Activated T-helper 17 cell treated with anti-CD3 and anti-CD28 coated beads, Interleukin-2, amount 50 U/mL, for 72 hours (primary cell): Measurements from ENCODE around the gene SECTM1. TPM values are rescaled to one million over a fixed set of nuclear protein-coding genes. Genes with fewer than 3 reads are reported as not detected.

Experiments
- ATAC-seq: fragments of 150-1000 bp; cut with Tn5 transposase; replicated peaks from 2 replicates; pipeline ENCODE4 v1.10.0; 2021; ENCODE audit warnings: mild to moderate bottlenecking, moderate library complexity
- H3K27ac Mint-ChIP-seq: one replicate; pipeline ENCODE4 v1.8.0; 2022; ENCODE audit warnings: mixed read lengths
- H3K27me3 Mint-ChIP-seq: one replicate; pipeline ENCODE4 v1.8.0; 2022; ENCODE audit warnings: mixed read lengths
- H3K36me3 Mint-ChIP-seq: one replicate; pipeline ENCODE4 v1.8.0; 2022; ENCODE audit warnings: low read depth, mild to moderate bottlenecking, mixed read lengths
- H3K4me1 Mint-ChIP-seq: one replicate; pipeline ENCODE4 v1.8.0; 2022; ENCODE audit warnings: mixed read lengths
- H3K4me3 Mint-ChIP-seq: one replicate; pipeline ENCODE4 v1.8.0; 2022; ENCODE audit warnings: mild to moderate bottlenecking, mixed read lengths
- H3K9me3 Mint-ChIP-seq: one replicate; pipeline ENCODE4 v1.8.0; 2022; ENCODE audit warnings: mixed read lengths
- total RNA-seq, 2 donors: library from RNA; stranded (reverse); gene quantifications; one replicate each; pipeline ENCODE4 v1.2.3, GENCODE V29; 2022

Gene SECTM1
- total RNA-seq, 2 donors from 2014 or later = 16.4 to 22.3 TPM

- Mint-ChIP-seq H3K36me3 (peaks cover 46% of the 10 kb centered on the region), H3K27ac (peak overlapping the region; percentile 100), H3K9me3 (no peaks in the 10 kb centered on the region), H3K4me3 (peak overlapping the region; percentile 85), H3K27me3 (no peaks in the 10 kb centered on the region), H3K4me1 (peaks cover 33% of the 10 kb centered on the region)
- ATAC-seq = no peak
Measured at GRCh38 chr17:82298538-82299421, 34.8 kb downstream of the SECTM1 start.

GRCh38 chr17:82297714-82298537 lies 35.6 kb downstream of the SECTM1 start:
- Mint-ChIP-seq H3K27ac (peak overlapping the region; percentile 100), H3K27me3 (no peaks in the 10 kb centered on the region), H3K4me1 (peaks cover 33% of the 10 kb centered on the region), H3K4me3 (peak overlapping the region; percentile 85), H3K9me3 (no peaks in the 10 kb centered on the region), H3K36me3 (peaks cover 51% of the 10 kb centered on the region)
- peak; percentile 74 for ATAC-seq

GRCh38 chr17:82297280-82297713 lies 36.3 kb downstream of the SECTM1 start:
- ATAC-seq = peak; percentile 52
- Mint-ChIP-seq H3K4me3 (peak overlapping the region; percentile 85), H3K4me1 (peaks cover 33% of the 10 kb centered on the region), H3K36me3 (peaks cover 56% of the 10 kb centered on the region), H3K27me3 (no peaks in the 10 kb centered on the region), H3K9me3 (no peaks in the 10 kb centered on the region), H3K27ac (peak overlapping the region; percentile 100)

- Mint-ChIP-seq H3K9me3 (no peaks in the 10 kb centered on the region), H3K4me1 (peaks cover 33% of the 10 kb centered on the region), H3K27ac (peak overlapping the region; percentile 100), H3K36me3 (peaks cover 56% of the 10 kb centered on the region), H3K27me3 (no peaks in the 10 kb centered on the region), H3K4me3 (peak overlapping the region; percentile 85)
- no peak for ATAC-seq
Measured at GRCh38 chr17:82296511-82297279, 36.9 kb downstream of the SECTM1 start.

GRCh38 chr17:82295472-82295814 lies 38.1 kb downstream of the SECTM1 start:
- H3K27me3 Mint-ChIP-seq = no peaks in the 10 kb centered on the region
- peaks cover 29% of the 10 kb centered on the region for H3K4me1 Mint-ChIP-seq
- H3K36me3 Mint-ChIP-seq = peaks cover 52% of the 10 kb centered on the region
- peak overlapping the region; percentile 55 for H3K4me3 Mint-ChIP-seq
- no peak overlapping the region for H3K27ac Mint-ChIP-seq
- no peaks in the 10 kb centered on the region for H3K9me3 Mint-ChIP-seq
- ATAC-seq = no peak

- peaks cover 22% of the 10 kb centered on the region for H3K4me1 Mint-ChIP-seq
- peak overlapping the region; percentile 55 for H3K4me3 Mint-ChIP-seq
- H3K9me3 Mint-ChIP-seq = no peaks in the 10 kb centered on the region
- no peak for ATAC-seq
- peak overlapping the region; percentile 79 for H3K27ac Mint-ChIP-seq
- no peaks in the 10 kb centered on the region for H3K27me3 Mint-ChIP-seq
- peaks cover 40% of the 10 kb centered on the region for H3K36me3 Mint-ChIP-seq
Measured at GRCh38 chr17:82294064-82294773, 39.3 kb downstream of the SECTM1 start.

- no peaks in the 10 kb centered on the region for H3K9me3 Mint-ChIP-seq
- H3K4me1 Mint-ChIP-seq = peaks cover 27% of the 10 kb centered on the region
- H3K4me3 Mint-ChIP-seq = peak overlapping the region; percentile 55
- H3K36me3 Mint-ChIP-seq = peaks cover 26% of the 10 kb centered on the region
- no peaks in the 10 kb centered on the region for H3K27me3 Mint-ChIP-seq
- ATAC-seq = peak; percentile 89
- H3K27ac Mint-ChIP-seq = peak overlapping the region; percentile 78
Measured at GRCh38 chr17:82292251-82293154, 41.1 kb downstream of the SECTM1 start.

GRCh38 chr17:82291582-82292250 lies 41.9 kb downstream of the SECTM1 start:
- ATAC-seq = no peak
- H3K4me1 Mint-ChIP-seq = peaks cover 21% of the 10 kb centered on the region
- peaks cover 20% of the 10 kb centered on the region for H3K36me3 Mint-ChIP-seq
- no peaks in the 10 kb centered on the region for H3K9me3 Mint-ChIP-seq
- H3K27me3 Mint-ChIP-seq = no peaks in the 10 kb centered on the region
- peak overlapping the region; percentile 55 for H3K4me3 Mint-ChIP-seq
- peak overlapping the region; percentile 69 for H3K27ac Mint-ChIP-seq

- no peaks in the 10 kb centered on the region for H3K27me3 Mint-ChIP-seq
- no peak overlapping the region for H3K27ac Mint-ChIP-seq
- H3K4me3 Mint-ChIP-seq = no peak overlapping the region
- H3K4me1 Mint-ChIP-seq = peaks cover 13% of the 10 kb centered on the region
- no peak for ATAC-seq
- no peaks in the 10 kb centered on the region for H3K9me3 Mint-ChIP-seq
- peaks cover 6% of the 10 kb centered on the region for H3K36me3 Mint-ChIP-seq
Measured at GRCh38 chr17:82287868-82288801, 45.4 kb downstream of the SECTM1 start.

GRCh38 chr17:82287013-82287867 lies 46.3 kb downstream of the SECTM1 start:
- no peak overlapping the region for H3K4me3 Mint-ChIP-seq
- ATAC-seq = no peak

GRCh38 chr17:82285141-82285540 lies 48.4 kb downstream of the SECTM1 start:
- Mint-ChIP-seq H3K27ac (no peak overlapping the region), H3K27me3 (no peaks in the 10 kb centered on the region), H3K9me3 (no peaks in the 10 kb centered on the region), H3K4me3 (no peak overlapping the region), H3K4me1 (peaks cover 25% of the 10 kb centered on the region), H3K36me3 (no peaks in the 10 kb centered on the region)
- ATAC-seq = no peak

More at GRCh38 chr17:82287013-82287867, 46.3 kb downstream of the SECTM1 start:
- H3K4me1 Mint-ChIP-seq = peaks cover 14% of the 10 kb centered on the region
- H3K27ac Mint-ChIP-seq = no peak overlapping the region
- no peaks in the 10 kb centered on the region for H3K27me3 Mint-ChIP-seq
- no peaks in the 10 kb centered on the region for H3K36me3 Mint-ChIP-seq
- no peaks in the 10 kb centered on the region for H3K9me3 Mint-ChIP-seq
